ENCODE results near the gene DNAJC28.

- TF ChIP-seq POLR2A (IDR thresholded peaks at IDR 0.05) (no peak), CTCF (IDR thresholded peaks at IDR 0.05) (no peak)
Observed at GRCh38 chr21:33511639-33512038, 20.1 kb upstream of the DNAJC28 start.

All from thyroid gland (tissue), 4 donors.